HepG2 (cell line): ENCODE data around the gene ZNF155. TPM values are rescaled to one million over a fixed set of nuclear protein-coding genes. Genes with fewer than 3 reads are reported as not detected.
A peak's percentile ranks its signal among the peaks of the same experiment; 100 is the strongest.

Experiments
- AHR ChIP-seq: IDR thresholded peaks from 2 replicates; pipeline ENCODE4 v1.6.1; 2018; ENCODE audit warnings: missing genetic modification reagents, missing compliant biosample characterization
- ARHGAP35 ChIP-seq: sonication (generic); formaldehyde crosslinking; IDR thresholded peaks from 2 replicates; pipeline ENCODE4 v1.9.0; 2022; ENCODE audit warnings: mild to moderate bottlenecking, inconsistent platforms, moderate library complexity, missing genetic modification reagents, borderline replicate concordance
- E2F5 ChIP-seq: sonication (generic); formaldehyde crosslinking; conservative IDR thresholded peaks from 2 replicates; pipeline ENCODE4 v1.4.0; 2020; ENCODE audit warnings: missing genetic modification reagents
- FIP1L1 ChIP-seq: fragments of 200-400 bp; formaldehyde crosslinking; IDR thresholded peaks from 2 replicates; pipeline ENCODE4 v1.6.1; 2018; ENCODE audit warnings: low read depth, mild to moderate bottlenecking, low read length, moderate library complexity, borderline replicate concordance; ENCODE audit not compliant: insufficient read depth
- FOXM1 ChIP-seq: sonication (generic); formaldehyde crosslinking; IDR thresholded peaks from 2 replicates; pipeline ENCODE4 v1.5.0; 2020; ENCODE audit warnings: missing genetic modification reagents
- JARID2 ChIP-seq: sonication (generic); formaldehyde crosslinking; IDR thresholded peaks from 2 replicates; pipeline ENCODE4 v1.8.1; 2023; ENCODE audit warnings: missing genetic modification reagents, inconsistent platforms; ENCODE audit not compliant: insufficient replicate concordance
- MIER2 ChIP-seq: IDR thresholded peaks from 2 replicates; pipeline ENCODE4 v1.6.1; 2016; ENCODE audit warnings: missing biosample characterization, missing genetic modification reagents
- POLR2AphosphoS2 ChIP-seq: IDR thresholded peaks from 2 replicates; pipeline ENCODE4 v1.6.1; 2011; ENCODE audit warnings: low read depth, low read length, improper control_type of control experiment
- SRF ChIP-seq: IDR thresholded peaks from 2 replicates; pipeline ENCODE4 v1.6.1; 2011; ENCODE audit warnings: mild to moderate bottlenecking, low read depth, low read length, moderate library complexity
- ZBTB42 ChIP-seq: sonication (generic); formaldehyde crosslinking; IDR thresholded peaks from 2 replicates; pipeline ENCODE4 v1.5.0; 2020; ENCODE audit warnings: mild to moderate bottlenecking, missing genetic modification reagents
- ZBTB7A ChIP-seq: sonication (generic); formaldehyde crosslinking; IDR thresholded peaks from 2 replicates; pipeline ENCODE4 v1.8.0; 2022; ENCODE audit warnings: mild to moderate bottlenecking, missing genetic modification reagents
- ZMYM3 ChIP-seq: sonication (generic); formaldehyde crosslinking; IDR thresholded peaks from 2 replicates; pipeline ENCODE4 v1.5.1; 2020; ENCODE audit warnings: mild to moderate bottlenecking, missing genetic modification reagents
- ZNF142 ChIP-seq: sonication (generic); formaldehyde crosslinking; IDR thresholded peaks from 2 replicates; pipeline ENCODE4 v1.4.0; 2020; ENCODE audit warnings: missing genetic modification reagents
- ZNF160 ChIP-seq: sonication (generic); formaldehyde crosslinking; IDR thresholded peaks from 2 replicates; pipeline ENCODE4 v1.8.0; 2022; ENCODE audit warnings: mild to moderate bottlenecking, inconsistent platforms, missing genetic modification reagents
- ZNF224 ChIP-seq: sonication (generic); formaldehyde crosslinking; IDR thresholded peaks from 2 replicates; pipeline ENCODE4 v1.5.0; 2020; ENCODE audit warnings: mild to moderate bottlenecking, missing genetic modification reagents
- ZNF280B ChIP-seq: sonication (generic); formaldehyde crosslinking; IDR thresholded peaks from 2 replicates; pipeline ENCODE4 v1.5.0; 2020; ENCODE audit warnings: missing genetic modification reagents, mild to moderate bottlenecking, borderline replicate concordance
- ZNF44 ChIP-seq: sonication (generic); formaldehyde crosslinking; IDR thresholded peaks from 2 replicates; pipeline ENCODE4 v1.5.1; 2020; ENCODE audit warnings: mild to moderate bottlenecking, missing genetic modification reagents
- ZNF660 ChIP-seq: sonication (generic); formaldehyde crosslinking; IDR thresholded peaks from 2 replicates; pipeline ENCODE4 v1.5.1; 2020; ENCODE audit warnings: mild to moderate bottlenecking, low read depth, missing genetic modification reagents, borderline replicate concordance
- ZNF75D ChIP-seq: sonication (generic); formaldehyde crosslinking; IDR thresholded peaks from 2 replicates; pipeline ENCODE4 v1.8.1; 2023; ENCODE audit warnings: missing genetic modification reagents, mild to moderate bottlenecking, borderline replicate concordance
- ZNF850 ChIP-seq: sonication (generic); formaldehyde crosslinking; conservative IDR thresholded peaks from 2 replicates; pipeline ENCODE4 v1.9.0; 2021; ENCODE audit warnings: mild to moderate bottlenecking, missing genetic modification reagents
- polyA plus RNA-seq, 8 experiments: library from polyadenylated mRNA; depleted of rRNA in 3 of 8; stranded (reverse) in 7 of 8; unstranded in 1 of 8; fragments of >200 nt; fragmentation: Illumina TruSeq in 4 of 8; extraction: Trizol in 4 of 8; gene quantifications; 2 replicates each; pipeline versions ENCODE4 v1.2.1 to v1.2.3, GENCODE V29; 2011 to 2016; ENCODE audit warnings: low read depth in 4 of 8, missing spikeins in 1 of 8, mixed read lengths in 1 of 8; ENCODE audit not compliant: insufficient read depth in 1 of 8
- total RNA-seq, 5 experiments: library from RNA; depleted of rRNA; stranded (reverse); fragments of >200 nt; fragmentation: Illumina TruSeq; extraction: Trizol; gene quantifications; 2 replicates each; pipeline ENCODE4 v1.2.3, GENCODE V29; 2016; ENCODE audit warnings: low read depth in 1 of 5

Gene ZNF155
- total and polyA plus RNA-seq, 2 of the 13 experiments (the other 11 are each of a cell fraction or from before 2014, with no cell fraction given) = 2.5 to 3.6 TPM

GRCh38 chr19:43950834-43951645, 32.9 kb upstream of the ZNF155 start, which contains the start of gene ZNF221 (continued):
- TF ChIP-seq ZBTB7A (CRISPR knock-in tag) (no peak), SRF (no peak), ZNF224 (CRISPR knock-in tag) (0 out of 2 replicates have a peak, but pooled peaks have one; percentile 17), ZMYM3 (no peak), ARHGAP35 (CRISPR knock-in tag) (0 out of 2 replicates have a peak, but pooled peaks have one; percentile 34), FIP1L1 (no peak), ZNF142 (CRISPR knock-in tag) (no peak), ZBTB42 (CRISPR knock-in tag) (no peak), ZNF660 (CRISPR knock-in tag) (no peak), AHR (no peak), ZNF280B (CRISPR knock-in tag) (no peak), ZNF75D (CRISPR knock-in tag) (no peak), POLR2AphosphoS2 (no peak), E2F5 (CRISPR knock-in tag) (no peak), FOXM1 (CRISPR knock-in tag) (no peak), ZNF160 (CRISPR knock-in tag) (no peak), ZNF44 (0 out of 2 replicates have a peak, but pooled peaks have one; percentile 31), ZNF850 (CRISPR knock-in tag) (no peak), JARID2 (CRISPR knock-in tag) (no peak), MIER2 (peak; percentile 71; the same call in 1 of the 2 replicates)
